GM18858 (cell line): ENCODE measurements around the gene MAGI2.

ENCODE experiments used
- ATAC-seq: cut with Tn5 transposase; IDR thresholded peaks from one replicate; pipeline ENCODE4 v1.9.1; 2021; ENCODE audit not compliant: unreplicated experiment

The MAGI2 gene

GRCh38 chr7:77985232-77985973 lies 1468.1 kb downstream of the MAGI2 start:
- no peak for ATAC-seq

- ATAC-seq: no peak
Observed at GRCh38 chr7:77983973-77984372, 1469.5 kb downstream of the MAGI2 start.

- no peak for ATAC-seq
Observed at GRCh38 chr7:77982926-77983550, 1470.4 kb downstream of the MAGI2 start.

- ATAC-seq: no peak
Observed at GRCh38 chr7:77980087-77980713, 1473.3 kb downstream of the MAGI2 start.

- no peak for ATAC-seq
Observed at GRCh38 chr7:77979219-77979618, 1474.2 kb downstream of the MAGI2 start.

- no peak for ATAC-seq
Observed at GRCh38 chr7:77975672-77976480, 1477.6 kb downstream of the MAGI2 start.

GRCh38 chr7:77971726-77972125 lies 1481.7 kb downstream of the MAGI2 start:
- no peak for ATAC-seq

GRCh38 chr7:77967429-77967828 lies 1486.0 kb downstream of the MAGI2 start:
- ATAC-seq: no peak
